ENCODE measurements around the gene COPB2. TPM values are rescaled to one million over a fixed set of nuclear protein-coding genes. Genes with fewer than 3 reads are reported as not detected.

COPB2 gene
- total and polyA plus RNA-seq, 2 of the 4 experiments (the other 2 are of a cell fraction) = 179 to 363 TPM

GRCh38 chr3:139434764-139435307 lies 45.4 kb upstream of the COPB2 start:
- dilution Hi-C loops (cut with HindIII; ENCODE audit: low sequenced_read_pairs, unreplicated experiment) = no loop called here
- no TSS peak for BruUV-seq (replicated peaks)
- CTCF ChIA-PET = interaction anchor here (0.7 kb wide), 1 partner anchor 16 kb away, joined by 3 read pairs; no protein-coding TSS in a partner anchor
- H3K27ac ChIP-seq (ENCODE audit: insufficient read depth, low read length) = no peak overlapping the region
- TF ChIP-seq CEBPB (IDR thresholded peaks at IDR 0.05; ENCODE audit: low read depth, low read length) (peak; percentile 62; the same call in 1 of the 2 replicates), POLR2A (IDR thresholded peaks at IDR 0.05; ENCODE audit: low read depth, low read length) (no peak)
- no peak overlapping the region for H3K4me3 ChIP-seq (ENCODE audit: insufficient read depth, low read depth, low read length)
- H3K27me3 ChIP-seq (ENCODE audit: control insufficient read depth, insufficient read depth, low read length) = no peaks in the 10 kb centered on the region
- H3K56ac ChIP-seq (ENCODE audit: extremely low read depth, insufficient read depth, low read length) = no peak overlapping the region
- H3K9me1 ChIP-seq (ENCODE audit: insufficient read depth, low read length) = no peaks in the 10 kb centered on the region
- no peak overlapping the region for H2AK5ac ChIP-seq (ENCODE audit: low read depth, low read length)
- H4K20me1 ChIP-seq (ENCODE audit: insufficient read depth, low read length) = no peaks in the 10 kb centered on the region
- H4K5ac ChIP-seq (ENCODE audit: low read depth, low read length) = no peak overlapping the region
- intact Hi-C loops (cut with micrococcal nuclease) = no loop called here
- H2AK9ac ChIP-seq (replicated peaks; ENCODE audit: low read depth, low read length, poor library complexity) = no peak overlapping the region
- DNase-seq (peak; percentile 28), ATAC-seq (ENCODE audit: low read depth) (peak; percentile 77)
- no peak overlapping the region for H3K18ac ChIP-seq (ENCODE audit: low read depth, low read length)
- no peak overlapping the region for H4K91ac ChIP-seq (ENCODE audit: insufficient read depth, low read depth, low read length)
- H3K4me2 ChIP-seq (ENCODE audit: low read depth, low read length) = no peak overlapping the region
- H3K9me3 ChIP-seq (ENCODE audit: control insufficient read depth, insufficient read depth, low read length) = no peaks in the 10 kb centered on the region
- POLR2A ChIA-PET (ENCODE audit: unreplicated experiment) = no interaction called here
- no peak overlapping the region for H2BK20ac ChIP-seq (ENCODE audit: low read depth, low read length)
- WGBS, 2 experiments (ENCODE audit: extremely low coverage in 2 of 2, insufficient read length in 1 of 2) = 87% methylated on average over 5 of the region's 6 CpGs; no CpG with 5 or more reads in 1 of the 2 experiments
- no peak overlapping the region for H2BK15ac ChIP-seq (ENCODE audit: low read depth, low read length)
- H3K9ac ChIP-seq (ENCODE audit: low read depth, low read length) = no peak overlapping the region
- H2BK120ac ChIP-seq (ENCODE audit: low read depth, low read length) = no peak overlapping the region
- peaks cover 3% of the 10 kb centered on the region; the same call in 1 of the 2 replicates for H3K4me1 ChIP-seq (ENCODE audit: control insufficient read depth, insufficient read depth, low read length)
- no peak overlapping the region for H3K4ac ChIP-seq (ENCODE audit: low read depth, low read length)
- no peak overlapping the region for H3K23ac ChIP-seq (ENCODE audit: low read depth, low read length)
- H3K79me1 ChIP-seq (ENCODE audit: low read depth in 1 of 2, low read length in 2 of 2) = no peaks in the 10 kb centered on the region
- in situ Hi-C loops (cut with MboI; ENCODE audit: low sequenced_read_pairs) = loop anchor here (25.0 kb wide), 1 partner anchor 1427 kb away; no protein-coding TSS in a partner anchor
- no peak overlapping the region for H2BK5ac ChIP-seq (ENCODE audit: low read depth, low read length, poor library complexity, severe bottlenecking)
- H3K14ac ChIP-seq (replicated peaks; ENCODE audit: low read depth, low read length) = no peak overlapping the region
- H2AFZ ChIP-seq (replicated peaks; ENCODE audit: low read length, poor library complexity) = no peak overlapping the region
- H4K8ac ChIP-seq (ENCODE audit: low read depth in 2 of 2, low read length in 2 of 2) = no peak overlapping the region
- H3K36me3 ChIP-seq (ENCODE audit: control insufficient read depth, insufficient read depth, low read length) = no peaks in the 10 kb centered on the region
